Keratinocyte (primary cell): ENCODE data around the gene ATP2A3. TPM values are rescaled to one million over a fixed set of nuclear protein-coding genes. Genes with fewer than 3 reads are reported as not detected.

Experiments
- DNase-seq: peaks from one replicate; pipeline ENCODE4 v3.0.0-alpha.2; 2011; ENCODE audit warnings: low read depth, missing footprints, low spot score
- FAIRE-seq: peaks from 2 replicates; lab custom pipeline; 2011; peaks lifted over from hg19 to GRCh38; lab: Jason Lieb, UNC
- H2AFZ ChIP-seq: 2 replicates; pipeline ENCODE4 v1.6.0; 2012; ENCODE audit warnings: low read length, control low read depth, inconsistent platforms; ENCODE audit not compliant: control insufficient read depth
- H3K27ac ChIP-seq: 2 replicates; pipeline ENCODE4 v1.5.1; 2011; ENCODE audit warnings: low read length; ENCODE audit not compliant: control insufficient read depth, insufficient read depth
- H3K27me3 ChIP-seq: 3 replicates; pipeline ENCODE4 v1.6.0; 2011; ENCODE audit warnings: low read length; ENCODE audit not compliant: control insufficient read depth, insufficient read depth; ENCODE audit errors: extremely low read depth
- H3K36me3 ChIP-seq, 2 experiments: 2 replicates in 1 of 2; 3 replicates in 1 of 2; pipeline ENCODE4 v1.5.1; 2011; ENCODE audit warnings: low read length in 2 of 2, mild to moderate bottlenecking in 1 of 2; ENCODE audit not compliant: control insufficient read depth in 2 of 2, insufficient read depth in 2 of 2; ENCODE audit errors: extremely low read depth in 1 of 2
- H3K4me1 ChIP-seq: 3 replicates; pipeline ENCODE4 v1.5.1; 2011; ENCODE audit warnings: low read length; ENCODE audit not compliant: control insufficient read depth, insufficient read depth; ENCODE audit errors: extremely low read depth
- H3K4me2 ChIP-seq: 3 replicates; pipeline ENCODE4 v1.6.0; 2011; ENCODE audit warnings: low read depth, low read length; ENCODE audit not compliant: control insufficient read depth, insufficient read depth; ENCODE audit errors: extremely low read depth
- H3K4me3 ChIP-seq, 3 experiments: fragments of 200-600 bp in 1 of 3; sonication (generic) in 1 of 3; 2 replicates in 2 of 3; 3 replicates in 1 of 3; pipeline ENCODE4 v1.5.1; 2011 to 2016; ENCODE audit warnings: low read length in 3 of 3, mild to moderate bottlenecking in 3 of 3, control low read depth in 2 of 3, inconsistent platforms in 1 of 3, low read depth in 1 of 3, mixed read lengths in 1 of 3, mixed run types in 1 of 3, moderate library complexity in 1 of 3; ENCODE audit not compliant: control insufficient read depth in 2 of 3, insufficient read depth in 2 of 3; ENCODE audit errors: extremely low read depth in 1 of 3
- H3K79me2 ChIP-seq: 2 replicates; pipeline ENCODE4 v1.6.0; 2012; ENCODE audit warnings: low read length; ENCODE audit not compliant: control insufficient read depth, insufficient read depth
- H3K9ac ChIP-seq: 3 replicates; pipeline ENCODE4 v1.6.0; 2011; ENCODE audit warnings: low read length; ENCODE audit not compliant: control insufficient read depth, insufficient read depth; ENCODE audit errors: extremely low read depth
- H3K9me1 ChIP-seq: 3 replicates; pipeline ENCODE4 v1.6.0; 2011; ENCODE audit warnings: low read length; ENCODE audit not compliant: control insufficient read depth, insufficient read depth; ENCODE audit errors: extremely low read depth
- H3K9me3 ChIP-seq: 2 replicates; pipeline ENCODE4 v1.5.1; 2012; ENCODE audit warnings: low read depth, low read length; ENCODE audit not compliant: control insufficient read depth
- H4K20me1 ChIP-seq: 3 replicates; pipeline ENCODE4 v1.6.0; 2011; ENCODE audit warnings: low read length; ENCODE audit not compliant: control insufficient read depth, insufficient read depth; ENCODE audit errors: extremely low read depth
- CTCF ChIP-seq, 3 experiments: IDR thresholded peaks in 1 of 3; conservative IDR thresholded peaks in 1 of 3; optimal IDR thresholded peaks in 1 of 3; 2 replicates in 2 of 3; 3 replicates in 1 of 3; pipeline versions ENCODE3 to v1.5.1; 2011; ENCODE audit warnings: low read length in 3 of 3, mild to moderate bottlenecking in 3 of 3, moderate library complexity in 2 of 3, control low read depth in 1 of 3, inconsistent platforms in 1 of 3; ENCODE audit not compliant: insufficient read depth in 2 of 3; ENCODE audit errors: extremely low read depth in 1 of 3
- EZH2 ChIP-seq: IDR thresholded peaks from one replicate; pipeline ENCODE4 v1.6.1; 2012; ENCODE audit warnings: inconsistent platforms, mild to moderate bottlenecking, low read length, moderate library complexity
- dilution Hi-C: fragments of 300-500 bp; cut with MboI; formaldehyde crosslinking; loops from one replicate; pipeline ENCODE4 v1.7.0; 2020; ENCODE audit warnings: low sequenced_read_pairs; ENCODE audit not compliant: extremely low pct_ligation_motif_present
- polyA plus RNA-seq, 5 experiments: library from polyadenylated mRNA; depleted of rRNA in 3 of 5; stranded (reverse) in 3 of 5; stranded (forward) in 1 of 5; unstranded in 1 of 5; fragments of >200 nt; gene quantifications; 1 replicate in 1 of 5; 2 replicates in 3 of 5; 3 replicates in 1 of 5; pipeline versions ENCODE4 v1.2.1 to v1.2.3, GENCODE V29; 2011 to 2012; ENCODE audit warnings: missing spikeins in 2 of 5, low read depth in 1 of 5, low replicate concordance in 1 of 5

The ATP2A3 gene
- polyA plus RNA-seq, 1 donor (not counting 4 experiments of a cell fraction or from before 2014, with no cell fraction given): 0.13 TPM

- peaks cover 3% of the 10 kb centered on the region for H3K27me3 ChIP-seq
- no peak overlapping the region for H3K27ac ChIP-seq
- FAIRE-seq (no peak), DNase-seq (no peak)
- no peaks in the 10 kb centered on the region for H4K20me1 ChIP-seq
- no peak overlapping the region for H3K9ac ChIP-seq
- H2AFZ ChIP-seq: no peak overlapping the region
- no peaks in the 10 kb centered on the region for H3K9me1 ChIP-seq
- no peaks in the 10 kb centered on the region for H3K36me3 ChIP-seq
- no peak overlapping the region for H3K4me3 ChIP-seq
- dilution Hi-C loops: no loop called here
- TF ChIP-seq CTCF (optimal IDR thresholded peaks at IDR 0.05 in 1 of 3, IDR thresholded peaks at IDR 0.05 in 1 of 3, conservative IDR thresholded peaks at IDR 0.05 in 1 of 3; ENCODE audit: extremely low read depth in 1 of 3, insufficient read depth in 2 of 3, low read length in 3 of 3) (no peak), EZH2 (no peak)
- H3K9me3 ChIP-seq: no peaks in the 10 kb centered on the region
- no peaks in the 10 kb centered on the region for H3K4me1 ChIP-seq
- H3K4me2 ChIP-seq: no peak overlapping the region
- no peaks in the 10 kb centered on the region for H3K79me2 ChIP-seq
These were observed 7.3 kb downstream of the ATP2A3 start for GRCh38 chr17:3956983-3957382.

GRCh38 chr17:3956327-3956957, 7.8 kb downstream of the ATP2A3 start:
- DNase-seq (no peak), FAIRE-seq (no peak)
- no peak overlapping the region for H3K4me3 ChIP-seq
- TF ChIP-seq CTCF (optimal IDR thresholded peaks at IDR 0.05 in 1 of 3, IDR thresholded peaks at IDR 0.05 in 1 of 3, conservative IDR thresholded peaks at IDR 0.05 in 1 of 3; ENCODE audit: extremely low read depth in 1 of 3, insufficient read depth in 2 of 3, low read length in 3 of 3) (no peak), EZH2 (no peak)
- no peaks in the 10 kb centered on the region for H3K79me2 ChIP-seq
- no peak overlapping the region for H3K27ac ChIP-seq
- no peak overlapping the region for H3K4me2 ChIP-seq
- no peak overlapping the region for H3K9ac ChIP-seq
- H4K20me1 ChIP-seq: no peaks in the 10 kb centered on the region
- H3K9me1 ChIP-seq: no peaks in the 10 kb centered on the region
- no peaks in the 10 kb centered on the region for H3K9me3 ChIP-seq
- dilution Hi-C loops: no loop called here
- H3K36me3 ChIP-seq: no peaks in the 10 kb centered on the region
- no peak overlapping the region for H2AFZ ChIP-seq
- H3K4me1 ChIP-seq: no peaks in the 10 kb centered on the region
- no peaks in the 10 kb centered on the region for H3K27me3 ChIP-seq
